ENCODE data around the gene DSPP. TPM values are rescaled to one million over a fixed set of nuclear protein-coding genes. Genes with fewer than 3 reads are reported as not detected.

DSPP gene
- total RNA-seq, 2 donors from 2014 or later: not detected

DNA sequence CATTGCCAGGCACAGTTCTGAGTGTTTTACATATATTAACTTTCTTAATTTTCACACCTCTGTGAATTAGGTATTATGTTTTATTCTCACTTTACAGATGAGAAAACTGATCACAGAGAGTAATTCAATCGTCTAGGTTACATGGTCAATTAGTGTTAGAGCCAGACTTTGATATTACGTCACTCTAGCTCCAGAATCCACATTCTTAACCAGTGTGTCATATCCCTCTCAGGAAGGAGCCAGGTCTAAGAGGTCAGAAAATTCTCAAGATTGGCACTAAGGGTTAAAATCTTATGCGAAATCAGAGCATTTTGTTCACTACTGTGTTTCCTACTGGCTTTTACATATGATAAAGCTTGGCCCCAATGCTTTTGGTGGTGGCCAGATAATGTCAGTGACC is 49.2 kb downstream of the DSPP start:
- no peaks in the 10 kb centered on the region for H3K27me3 ChIP-seq (replicated peaks; ENCODE audit: insufficient read depth)
- no peak overlapping the region for H3K4me3 ChIP-seq
- ATAC-seq (ENCODE audit: insufficient number of reproducible peaks, low FRiP score, low read depth) (peak; percentile 22), DNase-seq (ENCODE audit: low spot score) (no peak)
- no peaks in the 10 kb centered on the region for H3K36me3 ChIP-seq
- no peak overlapping the region for H3K27ac ChIP-seq
- H3K9me3 ChIP-seq: no peaks in the 10 kb centered on the region
- peaks cover 35 to 43% of the 10 kb centered on the region in 2 donors for H3K4me1 ChIP-seq (ENCODE audit: control insufficient read depth in 1 of 2, low read depth in 2 of 2)
- TF ChIP-seq, protein P1, sequence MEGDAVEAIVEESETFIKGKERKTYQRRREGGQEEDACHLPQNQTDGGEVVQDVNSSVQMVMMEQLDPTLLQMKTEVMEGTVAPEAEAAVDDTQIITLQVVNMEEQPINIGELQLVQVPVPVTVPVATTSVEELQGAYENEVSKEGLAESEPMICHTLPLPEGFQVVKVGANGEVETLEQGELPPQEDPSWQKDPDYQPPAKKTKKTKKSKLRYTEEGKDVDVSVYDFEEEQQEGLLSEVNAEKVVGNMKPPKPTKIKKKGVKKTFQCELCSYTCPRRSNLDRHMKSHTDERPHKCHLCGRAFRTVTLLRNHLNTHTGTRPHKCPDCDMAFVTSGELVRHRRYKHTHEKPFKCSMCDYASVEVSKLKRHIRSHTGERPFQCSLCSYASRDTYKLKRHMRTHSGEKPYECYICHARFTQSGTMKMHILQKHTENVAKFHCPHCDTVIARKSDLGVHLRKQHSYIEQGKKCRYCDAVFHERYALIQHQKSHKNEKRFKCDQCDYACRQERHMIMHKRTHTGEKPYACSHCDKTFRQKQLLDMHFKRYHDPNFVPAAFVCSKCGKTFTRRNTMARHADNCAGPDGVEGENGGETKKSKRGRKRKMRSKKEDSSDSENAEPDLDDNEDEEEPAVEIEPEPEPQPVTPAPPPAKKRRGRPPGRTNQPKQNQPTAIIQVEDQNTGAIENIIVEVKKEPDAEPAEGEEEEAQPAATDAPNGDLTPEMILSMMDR (IDR thresholded peaks at IDR 0.05): no peak

DNA sequence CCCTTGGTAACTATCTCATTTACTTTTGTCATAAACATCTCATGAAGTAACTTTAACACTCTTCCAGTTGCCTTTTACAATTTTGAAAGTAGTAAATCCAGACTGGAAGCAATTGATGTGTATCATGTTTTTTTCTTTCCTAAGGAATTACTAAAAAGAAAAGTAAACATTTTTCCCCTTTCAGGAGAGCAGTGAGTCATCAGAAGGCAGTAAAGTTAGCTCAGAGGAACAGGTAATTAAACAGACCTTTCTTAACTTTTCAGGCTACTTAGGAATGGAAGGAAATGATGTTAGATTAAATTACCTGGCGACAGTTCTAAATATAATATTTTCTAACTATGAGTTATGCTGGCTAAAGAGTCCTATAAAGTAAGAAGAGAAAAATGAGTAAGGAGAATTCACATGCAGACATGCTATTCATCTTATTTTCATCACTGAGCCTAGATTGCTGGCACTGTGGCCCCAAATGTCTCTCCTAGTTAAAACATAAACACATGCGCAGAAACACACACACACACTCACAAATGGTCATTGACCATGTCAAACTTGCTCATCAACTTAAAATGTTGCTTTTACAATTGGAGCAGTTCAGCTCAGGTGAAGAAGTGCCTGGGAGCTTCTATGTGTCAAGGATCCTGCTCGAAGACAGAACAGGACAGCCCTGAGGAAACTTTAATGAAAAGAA is 51.1 kb downstream of the DSPP start:
- ATAC-seq (ENCODE audit: insufficient number of reproducible peaks, low FRiP score, low read depth): no peak
- peak overlapping the region; percentile 57 to 61 for H3K27ac ChIP-seq
- TF ChIP-seq, protein P1 (IDR thresholded peaks at IDR 0.05): no peak

DNA sequence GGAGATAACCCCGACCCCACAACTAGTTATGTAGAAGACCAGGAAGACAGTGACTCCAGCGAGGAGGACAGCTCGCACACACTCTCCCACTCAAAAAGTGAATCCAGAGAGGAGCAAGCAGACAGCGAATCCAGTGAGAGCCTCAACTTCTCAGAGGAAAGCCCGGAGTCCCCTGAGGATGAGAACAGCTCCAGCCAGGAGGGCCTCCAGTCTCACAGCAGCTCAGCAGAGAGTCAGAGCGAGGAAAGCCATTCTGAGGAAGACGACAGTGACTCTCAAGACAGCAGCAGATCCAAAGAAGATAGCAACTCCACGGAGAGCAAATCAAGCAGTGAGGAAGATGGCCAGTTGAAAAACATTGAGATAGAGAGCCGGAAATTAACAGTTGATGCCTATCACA is 54.5 kb downstream of the DSPP start:
- Histone ChIP-seq H3K4me1 (ENCODE audit: control insufficient read depth in 1 of 2, low read depth in 2 of 2) (peaks cover 19 to 24% of the 10 kb centered on the region in 2 donors), H3K9me3 (no peaks in the 10 kb centered on the region), H3K36me3 (no peaks in the 10 kb centered on the region), H3K4me3 (no peak overlapping the region), H3K27ac (no peak overlapping the region), H3K27me3 (replicated peaks; ENCODE audit: insufficient read depth) (no peaks in the 10 kb centered on the region)
- ATAC-seq (ENCODE audit: insufficient number of reproducible peaks, low FRiP score, low read depth): no peak
- TF ChIP-seq, protein P1 (IDR thresholded peaks at IDR 0.05): no peak
- no peak for DNase-seq (ENCODE audit: low spot score)

More for the DNA sequence above, 51.1 kb downstream of the DSPP start:
- no peaks in the 10 kb centered on the region for H3K9me3 ChIP-seq
- no peaks in the 10 kb centered on the region for H3K27me3 ChIP-seq (replicated peaks; ENCODE audit: insufficient read depth)
- peaks cover 35 to 43% of the 10 kb centered on the region in 2 donors for H3K4me1 ChIP-seq (ENCODE audit: control insufficient read depth in 1 of 2, low read depth in 2 of 2)
- H3K4me3 ChIP-seq: peak overlapping the region; percentile 17
- H3K36me3 ChIP-seq: no peaks in the 10 kb centered on the region
- no peak for DNase-seq (ENCODE audit: low spot score)

Other genes with a start within 250 kb of the DSPP start
- gene HSD17B11, start 217.3 kb upstream of the DSPP start, total RNA-seq: 10 to 100 TPM; 43.2 to 57.6 TPM
- gene NUDT9, start 186.0 kb upstream of the DSPP start, total RNA-seq: 10 to 100 TPM; 15.5 to 17.2 TPM
- gene SPARCL1, start 79.2 kb upstream of the DSPP start, total RNA-seq: 1,000 to 10,000 TPM; 1,225 to 2,315 TPM
- under 1 TPM in 1 of 2 donors, not detected in 1; 0.21 TPM for gene DMP1, start 41.8 kb downstream of the DSPP start, total RNA-seq
- gene IBSP, start 191.0 kb downstream of the DSPP start, total RNA-seq: not detected
- not detected for gene MEPE, start 224.4 kb downstream of the DSPP start, total RNA-seq